ENCODE results near the gene GIN1.
"Not testable (repeated sequence)": the region's sequence is repeated elsewhere in the genome, so short reads cannot be mapped to it uniquely, and the experiment has no call there.

The GIN1 gene

GRCh38 chr5:103119765-103120606, at the start of gene GIN1, which contains the start of gene PPIP5K2:
GIN1 (minus strand) TSS chr5:103120138; CDS start chr5:103108707, 11,431 bp downstream.
PPIP5K2 (plus strand) TSS chr5:103120301; CDS start chr5:103129590, 9,289 bp downstream.
- DNase-seq (ENCODE audit: low spot score) = peak; percentile 96

GRCh38 chr5:103166706-103167105, 46.8 kb upstream of the GIN1 start:
- DNase-seq (ENCODE audit: low spot score) = no peak

DNA sequence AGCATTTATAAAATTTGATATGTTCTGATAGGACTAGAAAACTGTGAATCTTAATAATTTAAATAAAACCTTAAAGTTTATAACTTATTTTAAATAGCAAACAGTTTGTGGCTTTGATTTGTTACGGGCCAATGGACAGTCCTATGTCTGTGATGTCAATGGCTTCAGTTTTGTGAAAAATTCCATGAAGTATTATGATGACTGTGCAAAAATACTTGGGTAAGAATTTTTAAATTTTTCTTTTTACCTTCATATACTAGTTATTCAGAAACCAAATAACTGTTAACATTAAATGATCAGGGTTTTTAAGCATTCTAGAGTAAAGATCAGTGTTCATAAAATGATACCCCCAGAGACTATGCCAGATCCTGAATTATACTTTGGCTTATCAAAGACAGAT, 31.2 kb upstream of the GIN1 start:
- no peak for DNase-seq (ENCODE audit: low spot score)

GRCh38 chr5:103148213-103148612, 28.3 kb upstream of the GIN1 start:
- no peak for DNase-seq (ENCODE audit: low spot score)

DNA sequence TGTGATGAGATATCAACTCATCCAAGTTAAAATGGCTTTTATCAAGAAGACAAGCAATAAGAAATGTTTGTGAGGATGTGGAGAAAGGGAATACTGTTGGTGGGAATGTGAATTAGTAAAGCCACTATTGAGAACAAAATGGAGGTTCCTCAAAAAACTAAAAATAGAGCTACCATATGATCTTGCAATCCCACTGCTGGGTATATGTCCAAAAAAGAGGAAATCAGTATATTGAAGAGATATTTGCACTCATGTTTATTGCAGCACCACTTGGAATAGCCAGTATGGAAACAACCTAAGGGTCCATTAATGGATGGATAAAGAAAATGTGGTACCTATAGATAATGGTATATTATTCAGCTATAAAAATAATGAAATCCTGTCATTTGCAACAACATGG, 25.3 kb upstream of the GIN1 start:
- DNase-seq (ENCODE audit: low spot score) = no peak

DNA sequence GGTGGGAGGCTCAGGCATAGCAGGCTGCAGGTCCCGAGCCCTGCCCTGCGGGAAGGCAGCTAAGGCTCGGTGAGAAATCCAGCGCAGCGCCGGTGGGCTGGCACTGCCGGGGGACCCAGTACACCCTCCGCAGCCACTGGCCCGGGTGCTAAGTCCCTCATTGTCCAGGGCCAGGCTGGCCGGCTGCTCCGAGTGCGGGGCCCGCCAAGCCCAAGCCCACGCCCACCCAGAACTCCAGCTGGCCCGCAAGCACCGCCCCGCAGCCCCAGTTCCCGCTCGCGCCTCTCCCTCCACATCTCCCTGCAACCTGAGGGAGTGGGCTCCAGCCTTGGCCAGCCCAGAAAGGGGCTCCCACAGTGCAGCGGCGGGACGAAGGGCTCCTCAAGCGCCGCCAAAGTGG, 22.2 kb upstream of the GIN1 start:
- DNase-seq (ENCODE audit: low spot score) = not testable (repeated sequence)

- peak; percentile 78 for DNase-seq (ENCODE audit: low spot score)
Observed at GRCh38 chr5:103139264-103139865, 19.4 kb upstream of the GIN1 start.

DNA sequence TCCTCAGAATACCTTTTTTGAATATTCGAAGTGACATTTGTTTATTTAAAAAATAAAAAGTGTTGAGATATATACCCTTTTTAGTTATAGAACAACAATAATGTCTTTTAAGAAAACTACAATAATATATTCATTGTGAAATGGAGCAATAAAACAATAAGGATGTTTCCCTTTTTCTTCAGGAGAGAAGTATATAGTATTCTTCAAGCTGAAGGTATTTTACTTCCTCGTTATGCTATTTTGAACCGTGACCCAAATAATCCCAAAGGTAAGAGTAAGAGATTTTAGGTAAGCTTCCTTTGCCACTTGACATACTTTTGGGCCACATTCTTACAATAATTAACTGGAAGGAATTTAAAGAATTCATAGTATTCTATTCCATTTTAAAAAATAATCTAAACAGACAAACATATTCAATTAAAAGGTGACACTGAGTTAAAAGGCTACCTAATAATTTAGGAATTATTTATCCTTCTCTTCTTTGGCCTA, 18.3 kb upstream of the GIN1 start:
- DNase-seq (ENCODE audit: low spot score) = no peak

GRCh38 chr5:103135461-103135860, 15.5 kb upstream of the GIN1 start:
- DNase-seq (ENCODE audit: low spot score) = no peak

GRCh38 chr5:103133231-103133630, 13.3 kb upstream of the GIN1 start:
- DNase-seq (ENCODE audit: low spot score) = no peak

- DNase-seq (ENCODE audit: low spot score) = no peak
Observed at GRCh38 chr5:103132684-103133083, 12.7 kb upstream of the GIN1 start.

DNA sequence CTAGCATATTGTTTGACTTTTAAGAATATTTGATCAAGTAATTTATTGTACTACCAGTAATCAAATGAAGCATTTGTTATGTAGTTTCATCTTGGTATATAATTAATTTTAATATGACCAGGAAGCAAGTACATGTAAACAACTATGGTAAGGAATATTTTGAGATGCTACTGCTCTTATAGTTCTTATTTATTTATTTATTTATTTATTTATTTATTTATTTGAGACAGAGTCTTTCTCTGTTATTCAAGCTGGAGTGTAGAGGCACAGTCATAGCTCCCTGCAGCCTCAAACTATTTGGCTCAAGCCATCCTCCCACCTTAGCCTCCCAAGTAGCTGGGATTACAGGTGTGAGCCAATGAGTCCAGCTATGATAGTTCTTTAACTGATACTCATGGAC, 8.3 kb upstream of the GIN1 start:
- no peak for DNase-seq (ENCODE audit: low spot score)

- DNase-seq (ENCODE audit: low spot score) = no peak
Observed at GRCh38 chr5:103127292-103127817, 7.4 kb upstream of the GIN1 start.

- no peak for DNase-seq (ENCODE audit: low spot score)
Observed at GRCh38 chr5:103126557-103126956, 6.6 kb upstream of the GIN1 start.

DNA sequence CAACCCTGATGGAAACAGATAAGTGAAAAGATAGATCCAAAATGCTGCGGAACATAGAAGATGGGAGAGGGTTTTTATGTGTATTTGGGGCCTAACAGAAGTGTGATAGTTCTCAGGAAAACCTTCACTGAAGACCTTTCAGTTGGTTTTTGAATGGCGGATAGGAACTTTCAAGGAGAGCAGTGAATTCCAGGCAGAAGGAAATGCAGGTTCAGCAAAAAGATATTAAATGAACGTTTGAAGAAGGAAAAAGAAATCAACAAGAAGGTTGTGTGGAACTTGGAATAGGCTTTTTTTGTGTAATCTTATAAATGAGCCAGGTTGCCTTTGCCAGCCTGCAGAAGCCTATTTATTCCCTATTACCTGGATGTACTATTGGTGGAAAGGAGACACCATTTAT, 2.3 kb upstream of the GIN1 start:
- DNase-seq (ENCODE audit: low spot score) = no peak

DNA sequence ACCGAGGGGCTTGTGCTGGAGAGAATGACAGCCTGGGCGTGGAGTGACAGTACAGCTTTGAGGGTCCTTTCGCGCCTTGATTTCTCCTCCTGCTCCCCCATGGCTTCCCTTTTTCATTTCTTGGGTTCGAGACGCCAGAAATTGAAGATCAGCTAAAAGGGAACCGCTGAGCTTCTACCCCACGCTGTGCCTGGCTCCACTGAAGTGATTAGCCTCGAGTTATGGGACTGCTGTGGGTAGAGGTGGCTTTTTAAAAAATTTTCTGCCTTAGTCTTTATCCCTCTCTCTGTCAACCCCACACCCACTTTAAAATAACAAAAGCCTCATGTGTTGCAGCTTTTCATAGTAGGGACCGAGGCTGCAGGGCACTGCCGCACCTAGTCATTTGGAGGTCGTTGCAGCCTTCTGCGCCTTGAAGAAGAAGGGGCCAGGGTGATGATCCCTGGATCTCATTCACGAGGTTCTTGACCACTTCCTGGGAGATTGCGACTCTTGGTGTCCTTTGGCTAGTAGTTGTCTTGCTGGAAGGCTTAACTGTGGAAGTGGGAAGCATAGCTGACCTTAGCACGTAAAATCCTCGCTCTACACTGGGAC, 766 bp upstream of the GIN1 start:
- peak; percentile 47 for DNase-seq (ENCODE audit: low spot score)

GRCh38 chr5:103119070-103119764, 721 bp downstream of the GIN1 start:
- no peak for DNase-seq (ENCODE audit: low spot score)

- no peak for DNase-seq (ENCODE audit: low spot score)
Observed at GRCh38 chr5:103117471-103117991, 2.4 kb downstream of the GIN1 start.

GRCh38 chr5:103114440-103114839, 5.5 kb downstream of the GIN1 start:
- no peak for DNase-seq (ENCODE audit: low spot score)

- no peak for DNase-seq (ENCODE audit: low spot score)
Observed at GRCh38 chr5:103112910-103113309, 7.0 kb downstream of the GIN1 start.

DNA sequence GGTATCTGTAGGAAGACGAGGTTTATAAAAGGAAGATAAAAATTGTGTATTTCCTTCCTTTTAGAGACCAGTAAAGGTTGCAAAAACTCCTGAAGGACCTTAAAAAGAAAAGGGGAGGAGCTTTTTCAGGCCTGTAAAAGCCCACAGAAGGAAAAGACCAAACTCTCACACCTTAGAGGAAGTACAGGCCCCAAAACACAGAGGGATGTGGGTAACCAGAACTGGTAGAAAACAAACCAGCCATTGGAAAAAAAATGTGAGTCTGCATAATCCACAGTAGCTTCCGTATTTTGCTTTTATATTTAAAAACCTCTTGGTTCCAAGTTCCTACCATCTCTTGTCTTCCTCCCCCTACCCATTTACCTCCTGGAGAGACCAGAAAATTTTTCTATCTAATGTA, 8.5 kb downstream of the GIN1 start:
- DNase-seq (ENCODE audit: low spot score) = no peak

- DNase-seq (ENCODE audit: low spot score) = no peak
Observed at GRCh38 chr5:103110403-103110802, 9.5 kb downstream of the GIN1 start.

Measured in ecto neural progenitor cell (in vitro differentiated cells).